Endodermal cell (in vitro differentiated cells): ENCODE measurements around the gene FES. TPM values are rescaled to one million over a fixed set of nuclear protein-coding genes. Genes with fewer than 3 reads are reported as not detected.
A peak's percentile ranks its signal among the peaks of the same experiment; 100 is the strongest.

Experiments
- DNase-seq: peaks from one replicate; pipeline ENCODE4 v3.0.0-alpha.2; 2017
- H3K27ac ChIP-seq: 2 replicates; pipeline ENCODE4 v1.5.1; 2013; ENCODE audit warnings: mild to moderate bottlenecking, low read depth, low read length, moderate library complexity
- H3K27me3 ChIP-seq: 2 replicates; pipeline ENCODE4 v1.6.1; 2013; ENCODE audit warnings: mild to moderate bottlenecking, low read length, moderate library complexity; ENCODE audit not compliant: insufficient read depth, control insufficient read depth, poor library complexity, severe bottlenecking
- H3K36me3 ChIP-seq: 2 replicates; pipeline ENCODE4 v1.7.0; 2013; ENCODE audit warnings: mild to moderate bottlenecking, low read length, moderate library complexity; ENCODE audit not compliant: control insufficient read depth, insufficient read depth
- H3K4me1 ChIP-seq: one replicate; pipeline ENCODE4 v1.7.0; 2013; ENCODE audit warnings: low read length; ENCODE audit not compliant: control insufficient read depth, insufficient read depth
- H3K4me3 ChIP-seq: 2 replicates; pipeline ENCODE4 v1.5.1; 2013; ENCODE audit warnings: mild to moderate bottlenecking, low read length, moderate library complexity
- H3K9ac ChIP-seq: 2 replicates; pipeline ENCODE4 v1.6.1; 2013; ENCODE audit warnings: mild to moderate bottlenecking, low read length, moderate library complexity; ENCODE audit not compliant: poor library complexity, severe bottlenecking; ENCODE audit errors: extremely low read depth
- H3K9me3 ChIP-seq: 2 replicates; pipeline ENCODE4 v1.6.1; 2013; ENCODE audit warnings: mild to moderate bottlenecking, low read length, moderate library complexity; ENCODE audit not compliant: control insufficient read depth
- H3K27ac Mint-ChIP-seq: 2 replicates; pipeline ENCODE4 v1.8.0; 2020; ENCODE audit warnings: mixed read lengths
- H3K27me3 Mint-ChIP-seq: 2 replicates; pipeline ENCODE4 v1.8.0; 2021; ENCODE audit warnings: mild to moderate bottlenecking, mixed read lengths; ENCODE audit not compliant: insufficient read depth
- H3K36me3 Mint-ChIP-seq: 2 replicates; pipeline ENCODE4 v1.8.0; 2020; ENCODE audit warnings: low read depth, mixed read lengths
- H3K4me1 Mint-ChIP-seq: 2 replicates; pipeline ENCODE4 v1.8.0; 2020; ENCODE audit warnings: mixed read lengths
- H3K4me3 Mint-ChIP-seq: 2 replicates; pipeline ENCODE4 v1.8.0; 2020; ENCODE audit warnings: mild to moderate bottlenecking, moderate library complexity, mixed read lengths
- H3K9me3 Mint-ChIP-seq: 2 replicates; pipeline ENCODE4 v1.8.0; 2020; ENCODE audit warnings: mild to moderate bottlenecking, mixed read lengths
- CTCF ChIP-seq: fragments of 200-600 bp; sonication (generic); conservative IDR thresholded peaks from 2 replicates; pipeline ENCODE4 v1.5.0; 2021; ENCODE audit warnings: antibody characterized with exemption, mild to moderate bottlenecking
- WGBS, 2 experiments: methylation state at CpG; one replicate each; pipeline versions ENCODE4 v1.1.5 to v1.1.7; 2013; ENCODE audit warnings: missing lambda C conversion rate in 2 of 2, mixed read lengths in 1 of 2; ENCODE audit not compliant: insufficient coverage in 1 of 2, insufficient read length in 1 of 2; 5-methylcytosine and 5-hydroxymethylcytosine counted together
- total RNA-seq, 2 donors: library from RNA; stranded (reverse); fragmentation: NEBNext Ultra II Directional in 1 of 2; extraction: Animal tissue kit (Norgen Biotek cat#: 25700) in 1 of 2; gene quantifications; 2 replicates in 1 of 2; 3 replicates in 1 of 2; pipeline ENCODE4 v1.2.1, GENCODE V29; 2021

The FES gene
- total RNA-seq, 2 donors from 2014 or later: 25.9 to 29.9 TPM

- no peak overlapping the region for H3K9ac ChIP-seq
- Mint-ChIP-seq H3K4me1 (peaks cover 24% of the 10 kb centered on the region), H3K36me3 (peaks cover 42% of the 10 kb centered on the region), H3K4me3 (no peak overlapping the region), H3K9me3 (no peaks in the 10 kb centered on the region), H3K27me3 (no peaks in the 10 kb centered on the region), H3K27ac (peak overlapping the region; percentile 45)
- no peak for DNase-seq
- TF ChIP-seq CTCF: no peak
- peaks cover 23% of the 10 kb centered on the region for H3K36me3 ChIP-seq
- no peak overlapping the region for H3K4me3 ChIP-seq
- no peaks in the 10 kb centered on the region for H3K27me3 ChIP-seq
- no peaks in the 10 kb centered on the region for H3K9me3 ChIP-seq
- 97% methylated on average over 14 of the region's 14 CpGs; no CpG with 5 or more reads in 1 of the 2 experiments for WGBS, 2 experiments
- H3K4me1 ChIP-seq: peaks cover 20% of the 10 kb centered on the region
- no peak overlapping the region for H3K27ac ChIP-seq
Measured at GRCh38 chr15:90877315-90877714, 7.0 kb upstream of the FES start.

GRCh38 chr15:90877996-90878395 lies 6.3 kb upstream of the FES start:
- Histone ChIP-seq H3K4me3 (no peak overlapping the region), H3K4me1 (peaks cover 14% of the 10 kb centered on the region), H3K27me3 (no peaks in the 10 kb centered on the region), H3K36me3 (peaks cover 23% of the 10 kb centered on the region), H3K27ac (no peak overlapping the region), H3K9me3 (no peaks in the 10 kb centered on the region), H3K9ac (no peak overlapping the region)
- H3K4me1 Mint-ChIP-seq: peaks cover 17% of the 10 kb centered on the region
- TF ChIP-seq CTCF: no peak
- H3K9me3 Mint-ChIP-seq: no peaks in the 10 kb centered on the region
- WGBS, 2 experiments: 97 to 99% methylated on average over 7 to 14 of the region's 14 CpGs
- H3K27ac Mint-ChIP-seq: no peak overlapping the region
- H3K36me3 Mint-ChIP-seq: peaks cover 42% of the 10 kb centered on the region
- DNase-seq: no peak
- no peak overlapping the region for H3K4me3 Mint-ChIP-seq
- H3K27me3 Mint-ChIP-seq: no peaks in the 10 kb centered on the region

- 96% methylated on average over 14 to 15 of the region's 15 CpGs for WGBS, 2 experiments
- Histone ChIP-seq H3K36me3 (peaks cover 23% of the 10 kb centered on the region), H3K9me3 (no peaks in the 10 kb centered on the region), H3K27me3 (no peaks in the 10 kb centered on the region), H3K4me1 (peaks cover 12% of the 10 kb centered on the region), H3K9ac (no peak overlapping the region), H3K4me3 (no peak overlapping the region), H3K27ac (no peak overlapping the region)
- Mint-ChIP-seq H3K27ac (no peak overlapping the region), H3K27me3 (no peaks in the 10 kb centered on the region), H3K4me3 (no peak overlapping the region), H3K36me3 (peaks cover 42% of the 10 kb centered on the region), H3K9me3 (no peaks in the 10 kb centered on the region), H3K4me1 (peaks cover 17% of the 10 kb centered on the region)
- DNase-seq: no peak
- TF ChIP-seq CTCF: no peak
Measured at GRCh38 chr15:90878660-90879059, 5.6 kb upstream of the FES start.
